ENCODE measurements around the gene SLC7A1.

Gene SLC7A1

GRCh38 chr13:29535663-29536655, 59.5 kb downstream of the SLC7A1 start:
- no peak overlapping the region for H3K4me3 ChIP-seq (ENCODE audit: low read depth, low read length)
- DNase-seq (ENCODE audit: low read depth): no peak
- TF ChIP-seq CTCF (IDR thresholded peaks at IDR 0.05; ENCODE audit: low read depth, low read length) (no peak), MAX (IDR thresholded peaks at IDR 0.05; ENCODE audit: low read depth, low read length) (no peak), MYC (IDR thresholded peaks at IDR 0.05; ENCODE audit: low read depth, low read length) (no peak), POLR2A (IDR thresholded peaks at IDR 0.05; ENCODE audit: extremely low read depth, insufficient read length) (no peak)

- no peak for DNase-seq (ENCODE audit: low read depth)
- H3K4me3 ChIP-seq (ENCODE audit: low read depth, low read length): no peak overlapping the region
- TF ChIP-seq MAX (IDR thresholded peaks at IDR 0.05; ENCODE audit: low read depth, low read length) (no peak), MYC (IDR thresholded peaks at IDR 0.05; ENCODE audit: low read depth, low read length) (no peak), POLR2A (IDR thresholded peaks at IDR 0.05; ENCODE audit: extremely low read depth, insufficient read length) (no peak), CTCF (IDR thresholded peaks at IDR 0.05; ENCODE audit: low read depth, low read length) (no peak)
Observed at GRCh38 chr13:29534083-29534482, 61.4 kb downstream of the SLC7A1 start.

GRCh38 chr13:29532821-29533220, 62.7 kb downstream of the SLC7A1 start:
- no peak for DNase-seq (ENCODE audit: low read depth)
- no peak overlapping the region for H3K4me3 ChIP-seq (ENCODE audit: low read depth, low read length)
- TF ChIP-seq MAX (IDR thresholded peaks at IDR 0.05; ENCODE audit: low read depth, low read length) (no peak), MYC (IDR thresholded peaks at IDR 0.05; ENCODE audit: low read depth, low read length) (no peak), POLR2A (IDR thresholded peaks at IDR 0.05; ENCODE audit: extremely low read depth, insufficient read length) (no peak)

- H3K4me3 ChIP-seq (ENCODE audit: low read depth, low read length): no peak overlapping the region
- TF ChIP-seq CTCF (IDR thresholded peaks at IDR 0.05; ENCODE audit: low read depth, low read length): no peak
- no peak for TF ChIP-seq POLR2A (IDR thresholded peaks at IDR 0.05; ENCODE audit: extremely low read depth, insufficient read length)
- no peak for TF ChIP-seq MYC (IDR thresholded peaks at IDR 0.05; ENCODE audit: low read depth, low read length)
- no peak for TF ChIP-seq MAX (IDR thresholded peaks at IDR 0.05; ENCODE audit: low read depth, low read length)
- no peak for DNase-seq (ENCODE audit: low read depth)
Observed at GRCh38 chr13:29532116-29532515, 63.4 kb downstream of the SLC7A1 start.

GRCh38 chr13:29530901-29531300, 64.6 kb downstream of the SLC7A1 start:
- DNase-seq (ENCODE audit: low read depth): no peak
- TF ChIP-seq POLR2A (IDR thresholded peaks at IDR 0.05; ENCODE audit: extremely low read depth, insufficient read length) (no peak), CTCF (IDR thresholded peaks at IDR 0.05; ENCODE audit: low read depth, low read length) (no peak), MAX (IDR thresholded peaks at IDR 0.05; ENCODE audit: low read depth, low read length) (no peak), MYC (IDR thresholded peaks at IDR 0.05; ENCODE audit: low read depth, low read length) (no peak)
- no peak overlapping the region for H3K4me3 ChIP-seq (ENCODE audit: low read depth, low read length)

- no peak overlapping the region for H3K4me3 ChIP-seq (ENCODE audit: low read depth, low read length)
- no peak for TF ChIP-seq MYC (IDR thresholded peaks at IDR 0.05; ENCODE audit: low read depth, low read length)
- DNase-seq (ENCODE audit: low read depth): no peak
Observed at GRCh38 chr13:29529754-29530153, 65.7 kb downstream of the SLC7A1 start.

Measured in NB4 (cell line).